Fibroblast of lung (primary cell): ENCODE data around the gene LY9. TPM values are rescaled to one million over a fixed set of nuclear protein-coding genes. Genes with fewer than 3 reads are reported as not detected.

Experiments
- DNase-seq, 2 donors: peaks; one replicate each; pipeline versions ENCODE4 v3.0.0 to v3.0.0-alpha.2; 2010; ENCODE audit warnings: low read depth in 2 of 2
- H2AFZ ChIP-seq: 2 replicates; pipeline ENCODE4 v1.5.1; 2012; ENCODE audit warnings: low read length, control low read depth, inconsistent platforms
- H3K27ac ChIP-seq: 2 replicates; pipeline ENCODE4 v1.5.1; 2011; ENCODE audit warnings: low read length, control low read depth; ENCODE audit not compliant: insufficient read depth
- H3K27me3 ChIP-seq: 2 replicates; pipeline ENCODE4 v1.5.1; 2011; ENCODE audit warnings: mild to moderate bottlenecking, low read length; ENCODE audit not compliant: control insufficient read depth, insufficient read depth
- H3K36me3 ChIP-seq: 2 replicates; pipeline ENCODE4 v1.5.1; 2011; ENCODE audit warnings: low read length; ENCODE audit not compliant: control insufficient read depth, insufficient read depth
- H3K4me1 ChIP-seq: 2 replicates; pipeline ENCODE4 v1.5.1; 2011; ENCODE audit warnings: low read length; ENCODE audit not compliant: control insufficient read depth, insufficient read depth; ENCODE audit errors: extremely low read depth
- H3K4me2 ChIP-seq: 2 replicates; pipeline ENCODE4 v1.5.1; 2011; ENCODE audit warnings: low read length, control low read depth; ENCODE audit not compliant: insufficient read depth; ENCODE audit errors: extremely low read depth
- H3K4me3 ChIP-seq, 4 experiments: fragments of 200-600 bp in 1 of 4; sonication (generic) in 1 of 4; replicated peaks in 1 of 4; 2 replicates each; pipeline ENCODE4 v1.5.1; 2011 to 2016; ENCODE audit warnings: low read length in 4 of 4, low read depth in 3 of 4, mild to moderate bottlenecking in 3 of 4, control low read depth in 2 of 4, inconsistent platforms in 1 of 4, mixed read lengths in 1 of 4; ENCODE audit not compliant: insufficient read depth in 1 of 4; ENCODE audit errors: control extremely low read depth in 1 of 4
- H3K79me2 ChIP-seq: 2 replicates; pipeline ENCODE4 v1.5.1; 2012; ENCODE audit warnings: mild to moderate bottlenecking, low read length, inconsistent platforms; ENCODE audit not compliant: control insufficient read depth, insufficient read depth
- H3K9ac ChIP-seq: 2 replicates; pipeline ENCODE4 v1.5.1; 2011; ENCODE audit warnings: mild to moderate bottlenecking, low read length, control low read depth; ENCODE audit not compliant: insufficient read depth
- H3K9me3 ChIP-seq: 2 replicates; pipeline ENCODE4 v1.5.1; 2012; ENCODE audit warnings: low read depth, low read length; ENCODE audit not compliant: control insufficient read depth, insufficient read depth
- H4K20me1 ChIP-seq: 2 replicates; pipeline ENCODE4 v1.5.1; 2011; ENCODE audit warnings: low read length; ENCODE audit not compliant: control insufficient read depth, insufficient read depth; ENCODE audit errors: extremely low read depth
- CTCF ChIP-seq, 2 donors: IDR thresholded peaks in 1 of 2; conservative IDR thresholded peaks in 1 of 2; 1 replicate in 1 of 2; 2 replicates in 1 of 2; pipeline ENCODE4 v1.5.1; 2011 to 2012; ENCODE audit warnings: low read length in 2 of 2, control low read depth in 1 of 2, inconsistent platforms in 1 of 2, low read depth in 1 of 2, mild to moderate bottlenecking in 1 of 2
- EZH2 ChIP-seq: IDR thresholded peaks from 2 replicates; pipeline ENCODE4 v1.5.1; 2012; ENCODE audit warnings: low read length, control low read depth, mild to moderate bottlenecking; ENCODE audit errors: missing control alignments
- polyA minus RNA-seq: library from RNA; depleted of rRNA, polyadenylated mRNA; stranded (reverse); fragments of >200 nt; gene quantifications from 2 replicates; pipeline ENCODE4 v1.2.3, GENCODE V29; 2011; ENCODE audit warnings: low replicate concordance
- polyA plus RNA-seq, 2 donors: library from polyadenylated mRNA; depleted of rRNA in 1 of 2; stranded (reverse) in 1 of 2; unstranded in 1 of 2; fragments of >200 nt; gene quantifications; 2 replicates each; pipeline ENCODE4 v1.2.1, GENCODE V29; 2011 to 2012; ENCODE audit warnings: missing spikeins in 1 of 2
- total RNA-seq: library from RNA; depleted of rRNA; stranded (reverse); fragments of >200 nt; gene quantifications from 2 replicates; pipeline ENCODE4 v1.2.1, GENCODE V29; 2014

Gene LY9
- total RNA-seq (not detected in 2 replicates), polyA plus RNA-seq (not detected in 2 replicates), polyA minus RNA-seq (not detected in 2 replicates)
- not detected in 2 replicates for polyA plus RNA-seq (2012)

GRCh38 chr1:160795951-160796383 is at the start of gene LY9:
Gene LY9, plus strand, starts transcription at chr1:160796174. Its CDS starts 14 bp downstream, at chr1:160796188.
- no peak for DNase-seq
- no peaks in the 10 kb centered on the region for H3K79me2 ChIP-seq
- H3K36me3 ChIP-seq, result no peaks in the 10 kb centered on the region
- no peaks in the 10 kb centered on the region for H4K20me1 ChIP-seq
- H3K9ac ChIP-seq, result no peak within 1 kb of the TSS
- no peak within 1 kb of the TSS for H2AFZ ChIP-seq
- no peak within 1 kb of the TSS for H3K4me3 ChIP-seq
- no peaks in the 10 kb centered on the region for H3K4me1 ChIP-seq
- TF ChIP-seq CTCF (conservative IDR thresholded peaks at IDR 0.05 in 1 of 2, IDR thresholded peaks at IDR 0.05 in 1 of 2; ENCODE audit: low read depth in 1 of 2, low read length in 2 of 2) (no peak), EZH2 (no peak)
- H3K27me3 ChIP-seq, result no peaks in the 10 kb centered on the region
- no peak within 1 kb of the TSS for H3K4me2 ChIP-seq
- no peak within 1 kb of the TSS for H3K27ac ChIP-seq
- no peaks in the 10 kb centered on the region for H3K9me3 ChIP-seq

GRCh38 chr1:160746836-160747500 is 49.0 kb upstream of the LY9 start:
- Histone ChIP-seq H3K79me2 (no peaks in the 10 kb centered on the region), H3K36me3 (no peaks in the 10 kb centered on the region), H3K27me3 (no peaks in the 10 kb centered on the region), H4K20me1 (no peaks in the 10 kb centered on the region), H3K9ac (no peak overlapping the region), H3K4me2 (no peak overlapping the region), H3K9me3 (no peaks in the 10 kb centered on the region), H3K4me1 (no peaks in the 10 kb centered on the region), H2AFZ (no peak overlapping the region), H3K4me3 (no peak overlapping the region), H3K27ac (no peak overlapping the region)
- DNase-seq, result no peak
- TF ChIP-seq CTCF (conservative IDR thresholded peaks at IDR 0.05 in 1 of 2, IDR thresholded peaks at IDR 0.05 in 1 of 2; ENCODE audit: low read depth in 1 of 2, low read length in 2 of 2), result no peak
- TF ChIP-seq EZH2, result no peak

GRCh38 chr1:160747717-160748116 is 48.3 kb upstream of the LY9 start:
- no peaks in the 10 kb centered on the region for H3K36me3 ChIP-seq
- H3K4me1 ChIP-seq, result no peaks in the 10 kb centered on the region
- H3K4me2 ChIP-seq, result no peak overlapping the region
- no peak for TF ChIP-seq EZH2
- TF ChIP-seq CTCF (conservative IDR thresholded peaks at IDR 0.05 in 1 of 2, IDR thresholded peaks at IDR 0.05 in 1 of 2; ENCODE audit: low read depth in 1 of 2, low read length in 2 of 2), result no peak
- no peaks in the 10 kb centered on the region for H3K79me2 ChIP-seq
- DNase-seq, result no peak
- no peak overlapping the region for H3K9ac ChIP-seq
- H2AFZ ChIP-seq, result no peak overlapping the region
- H3K27me3 ChIP-seq, result no peaks in the 10 kb centered on the region
- no peaks in the 10 kb centered on the region for H4K20me1 ChIP-seq
- H3K27ac ChIP-seq, result no peak overlapping the region
- H3K9me3 ChIP-seq, result no peaks in the 10 kb centered on the region
- H3K4me3 ChIP-seq, result no peak overlapping the region
